GM23338 (cell line): ENCODE results near the gene ZNF101. TPM values are rescaled to one million over a fixed set of nuclear protein-coding genes. Genes with fewer than 3 reads are reported as not detected.

Source experiments
- ATAC-seq: fragments of 200-7000 bp; cut with Tn5 transposase; 3 replicates; pipeline ENCODE4 v1.9.1; 2020
- DNase-seq: peaks from one replicate; pipeline ENCODE4 v3.0.0-alpha.2; 2015; ENCODE audit warnings: low spot score
- H2AFZ ChIP-seq: fragments of 200-600 bp; sonication (generic); 2 replicates; pipeline ENCODE4 v1.8.0; 2016; ENCODE audit warnings: antibody characterized with exemption, mild to moderate bottlenecking, moderate library complexity
- H3F3A ChIP-seq: fragments of 200-600 bp; sonication (generic); replicated peaks from 2 replicates; pipeline ENCODE4 v1.8.0; 2017; ENCODE audit warnings: antibody characterized with exemption, mixed run types, low read depth
- H3K27ac ChIP-seq: fragments of 200-600 bp; sonication (generic); 2 replicates; pipeline ENCODE4 v1.6.1; 2016; ENCODE audit warnings: low read depth
- H3K27me3 ChIP-seq: fragments of 200-600 bp; sonication (generic); 2 replicates; pipeline ENCODE4 v1.8.0; 2016; ENCODE audit warnings: mild to moderate bottlenecking, mixed run types, moderate library complexity; ENCODE audit not compliant: insufficient read depth
- H3K36me3 ChIP-seq: fragments of 200-600 bp; sonication (generic); 2 replicates; pipeline ENCODE4 v1.8.0; 2016; ENCODE audit warnings: mild to moderate bottlenecking; ENCODE audit not compliant: insufficient read depth
- H3K4me1 ChIP-seq: fragments of 200-600 bp; sonication (generic); 2 replicates; pipeline ENCODE4 v1.8.0; 2016; ENCODE audit warnings: mild to moderate bottlenecking, moderate library complexity; ENCODE audit not compliant: insufficient read depth
- H3K4me2 ChIP-seq: fragments of 200-600 bp; sonication (generic); 2 replicates; pipeline ENCODE4 v1.7.1; 2017; ENCODE audit warnings: mixed run types
- H3K4me3 ChIP-seq: fragments of 200-600 bp; sonication (generic); 2 replicates; pipeline ENCODE4 v1.6.1; 2016; ENCODE audit warnings: mixed run types
- H3K79me2 ChIP-seq: fragments of 200-600 bp; sonication (generic); replicated peaks from 2 replicates; pipeline ENCODE4 v1.8.0; 2017; ENCODE audit warnings: mild to moderate bottlenecking; ENCODE audit not compliant: insufficient read depth
- H3K9me2 ChIP-seq: fragments of 200-600 bp; sonication (generic); 2 replicates; pipeline ENCODE4 v1.8.0; 2017; ENCODE audit not compliant: insufficient read depth
- H4K20me1 ChIP-seq: fragments of 200-600 bp; sonication (generic); replicated peaks from 2 replicates; pipeline ENCODE4 v1.8.0; 2017; ENCODE audit warnings: mild to moderate bottlenecking; ENCODE audit not compliant: insufficient read depth
- H3K27ac Mint-ChIP-seq: 2 replicates; pipeline ENCODE4 v1.8.0; 2020; ENCODE audit warnings: inconsistent platforms, mild to moderate bottlenecking, moderate library complexity, mixed read lengths
- H3K27me3 Mint-ChIP-seq: 3 replicates; pipeline ENCODE4 v1.8.0; 2022; ENCODE audit warnings: low read depth, mild to moderate bottlenecking, moderate library complexity, mixed read lengths, inconsistent platforms; ENCODE audit not compliant: insufficient read depth, poor library complexity
- H3K36me3 Mint-ChIP-seq: 3 replicates; pipeline ENCODE4 v1.8.0; 2021; ENCODE audit warnings: low read depth, mild to moderate bottlenecking, inconsistent platforms, moderate library complexity, mixed read lengths
- H3K4me1 Mint-ChIP-seq: 3 replicates; pipeline ENCODE4 v1.8.0; 2020; ENCODE audit warnings: mild to moderate bottlenecking, inconsistent platforms, mixed read lengths
- H3K4me3 Mint-ChIP-seq: 3 replicates; pipeline ENCODE4 v1.8.0; 2021; ENCODE audit warnings: moderate library complexity, mild to moderate bottlenecking, inconsistent platforms, mixed read lengths
- H3K9me3 Mint-ChIP-seq: 3 replicates; pipeline ENCODE4 v1.8.0; 2020; ENCODE audit warnings: moderate library complexity, mild to moderate bottlenecking, inconsistent platforms, mixed read lengths
- CREB1 ChIP-seq: fragments of 250-450 bp; sonication (Bioruptor Pico); IDR thresholded peaks from 2 replicates; pipeline ENCODE4 v1.5.0; 2020; ENCODE audit warnings: low read depth, mild to moderate bottlenecking, moderate library complexity
- CTCF ChIP-seq, 2 experiments: fragments of 200-600 bp in 1 of 2; sonication (generic) in 1 of 2; conservative IDR thresholded peaks; 2 replicates each; pipeline versions ENCODE4 v1.5.1 to v1.6.1; 2016 to 2017; ENCODE audit warnings: antibody characterized with exemption in 2 of 2, low read depth in 2 of 2, mild to moderate bottlenecking in 2 of 2, moderate library complexity in 1 of 2
- JUNB ChIP-seq: IDR thresholded peaks from one replicate; pipeline ENCODE4 v1.6.1; 2016; ENCODE audit warnings: antibody characterized with exemption; ENCODE audit not compliant: unreplicated experiment
- STAT1 ChIP-seq: IDR thresholded peaks from one replicate; pipeline ENCODE4 v1.6.1; 2016; ENCODE audit warnings: antibody characterized with exemption; ENCODE audit not compliant: unreplicated experiment
- ZNF114 ChIP-seq: fragments of 250-450 bp; sonication (Bioruptor Pico); IDR thresholded peaks from 2 replicates; pipeline ENCODE4 v1.5.0; 2020; ENCODE audit warnings: mild to moderate bottlenecking, moderate library complexity
- ZNF462 ChIP-seq: fragments of 250-450 bp; sonication (Bioruptor Pico); IDR thresholded peaks from 2 replicates; pipeline ENCODE4 v1.5.0; 2020; ENCODE audit warnings: mild to moderate bottlenecking, moderate library complexity
- polyA plus RNA-seq: library from polyadenylated mRNA; unstranded; fragments of >200 nt; fragmentation: Nextera tagmentation; extraction: Ambion mirVana; gene quantifications from 2 replicates; pipeline ENCODE4 v1.2.1, GENCODE V29; 2016
- total RNA-seq: library from RNA; depleted of rRNA; stranded (reverse); fragments of >200 nt; shearing (Covaris generic); gene quantifications from 2 replicates; pipeline ENCODE4 v1.2.3, GENCODE V29; 2014

ZNF101 gene
- total and polyA plus RNA-seq, 2 experiments from 2014 or later = 46.4 to 47.9 TPM

GRCh38 chr19:19662344-19662743, 6.3 kb upstream of the ZNF101 start:
- H3K27me3 Mint-ChIP-seq = peaks cover 4% of the 10 kb centered on the region
- H2AFZ ChIP-seq = no peak overlapping the region

More at GRCh38 chr19:19662344-19662743, 6.3 kb upstream of the ZNF101 start:
- TF ChIP-seq ZNF462 (no peak), STAT1 (no peak), ZNF114 (CRISPR knock-in tag) (no peak), JUNB (no peak), CREB1 (CRISPR knock-in tag) (no peak), CTCF (conservative IDR thresholded peaks at IDR 0.05; ENCODE audit: low read depth in 2 of 2) (no peak)
- peak overlapping the region; percentile 80 for H3K27ac ChIP-seq
- H3K79me2 ChIP-seq = peaks cover 44% of the 10 kb centered on the region
- H3K9me2 ChIP-seq = 0 out of 2 replicates have a peak, but pooled peaks cover under 1% of the 10 kb centered on the region
- peaks cover 17% of the 10 kb centered on the region for H3F3A ChIP-seq
- H3K36me3 ChIP-seq = peaks cover 15% of the 10 kb centered on the region; the same call in 1 of the 2 replicates
- peak overlapping the region; percentile 92 for H3K4me3 Mint-ChIP-seq
- no peak for DNase-seq
- peak overlapping the region; percentile 95 for H3K4me3 ChIP-seq
- no peaks in the 10 kb centered on the region for H3K9me3 Mint-ChIP-seq
- peak overlapping the region; percentile 94 for H3K4me2 ChIP-seq
- peak overlapping the region; percentile 93; the same call in 1 of the 2 replicates for H3K27ac Mint-ChIP-seq
- no peak for ATAC-seq
- peaks cover 12% of the 10 kb centered on the region for H4K20me1 ChIP-seq
- H3K27me3 ChIP-seq = no peaks in the 10 kb centered on the region
- peaks cover 10% of the 10 kb centered on the region for H3K4me1 ChIP-seq
- peaks cover 39% of the 10 kb centered on the region for H3K36me3 Mint-ChIP-seq
- peaks cover 18% of the 10 kb centered on the region for H3K4me1 Mint-ChIP-seq
